NCI-H1694 (cell line): ENCODE results near the gene MRPL27.
A peak's percentile ranks its signal among the peaks of the same experiment; 100 is the strongest.

Experiments
- DNase-seq: peaks from one replicate; lab custom pipeline; 2025; lab: John Stamatoyannopoulos, UW

Gene MRPL27

GRCh38 chr17:50386510-50386909, 13.5 kb upstream of the MRPL27 start:
- DNase-seq = no peak

DNA sequence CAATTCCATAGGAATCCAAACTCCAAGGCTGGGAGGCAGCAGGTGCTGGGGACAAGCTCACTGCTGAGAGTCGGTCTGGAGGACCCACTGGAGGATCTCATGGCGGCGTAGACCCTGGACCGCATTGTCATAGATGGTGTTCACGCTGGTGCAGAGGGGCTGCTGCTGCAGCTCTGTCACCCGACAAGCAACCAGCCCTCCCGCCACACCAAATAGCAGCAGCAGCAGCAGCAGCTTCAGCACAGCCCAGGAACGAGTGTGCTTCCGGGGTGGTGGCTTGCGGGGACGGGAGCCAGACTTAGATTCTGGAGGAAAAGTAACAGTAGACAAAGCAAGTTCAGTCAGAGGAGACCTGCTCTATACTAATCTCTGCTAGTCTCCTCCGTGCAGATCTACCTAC, 9.9 kb upstream of the MRPL27 start:
- DNase-seq = no peak

GRCh38 chr17:50381920-50382319, 8.9 kb upstream of the MRPL27 start:
- no peak for DNase-seq

DNA sequence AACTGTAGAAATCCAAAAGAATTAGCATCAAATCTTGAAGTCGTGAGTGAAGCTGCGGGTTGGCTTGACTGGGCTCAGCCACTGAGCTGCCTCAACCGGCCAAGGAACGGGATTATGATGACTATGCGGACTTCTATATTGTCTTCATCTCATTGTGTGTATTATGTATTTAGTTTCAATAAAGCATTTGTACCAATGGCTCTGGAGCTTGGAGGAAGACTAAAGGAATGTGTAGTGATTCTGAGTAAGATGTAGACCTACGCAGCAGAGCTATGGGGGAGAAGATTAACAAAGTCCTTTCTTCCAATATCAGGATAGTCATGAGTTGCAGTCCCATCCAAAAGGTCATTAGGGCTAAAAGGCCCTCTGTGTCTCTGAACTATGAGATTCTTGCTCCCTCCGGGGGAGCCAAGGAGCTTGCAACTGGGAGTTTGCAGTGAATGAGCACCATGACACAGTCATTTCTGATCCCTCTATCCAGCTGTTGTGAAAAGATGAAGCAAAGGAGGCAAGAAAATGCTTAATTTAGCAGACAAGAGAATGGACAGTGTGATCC, 8.4 kb upstream of the MRPL27 start:
- DNase-seq = no peak

- no peak for DNase-seq
Observed at GRCh38 chr17:50380369-50381259, 7.6 kb upstream of the MRPL27 start.

DNA sequence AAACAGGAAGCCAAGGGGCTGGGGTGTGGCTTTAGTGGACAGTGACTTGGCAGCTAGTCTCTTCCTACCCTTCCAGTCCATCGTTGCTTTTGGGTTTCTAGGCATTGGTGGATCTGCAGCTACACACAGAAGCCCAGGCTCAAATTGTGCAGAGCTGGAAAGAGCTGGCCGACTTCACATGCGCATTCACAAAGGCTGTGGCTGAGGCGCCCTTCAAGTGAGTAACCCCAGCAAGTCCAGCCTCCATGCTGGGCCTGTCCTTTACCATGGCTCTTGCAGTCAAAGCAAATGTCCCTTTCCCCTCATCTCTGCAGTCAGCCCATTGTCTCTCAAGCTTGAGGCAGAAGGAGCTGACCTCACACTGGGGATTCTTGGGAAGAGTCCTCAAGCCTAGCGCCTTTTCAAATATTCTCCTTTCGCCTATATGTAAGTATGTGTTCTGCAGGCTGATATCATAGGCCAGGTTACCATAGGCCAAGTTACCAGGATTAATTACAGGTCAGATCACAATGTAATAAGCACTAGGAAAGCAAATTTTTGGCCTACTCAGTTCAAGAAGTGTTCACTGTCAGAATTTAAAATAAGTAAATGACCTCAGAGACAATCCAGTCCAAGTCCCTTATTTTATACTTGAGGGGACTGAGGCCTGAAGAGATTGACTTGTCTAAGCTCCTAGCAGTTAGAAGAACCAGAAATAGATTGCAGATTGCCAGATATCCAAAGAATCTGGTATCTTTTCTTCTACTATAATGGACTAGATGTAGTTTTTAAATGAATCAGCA, 6.6 kb upstream of the MRPL27 start:
- no peak for DNase-seq

DNA sequence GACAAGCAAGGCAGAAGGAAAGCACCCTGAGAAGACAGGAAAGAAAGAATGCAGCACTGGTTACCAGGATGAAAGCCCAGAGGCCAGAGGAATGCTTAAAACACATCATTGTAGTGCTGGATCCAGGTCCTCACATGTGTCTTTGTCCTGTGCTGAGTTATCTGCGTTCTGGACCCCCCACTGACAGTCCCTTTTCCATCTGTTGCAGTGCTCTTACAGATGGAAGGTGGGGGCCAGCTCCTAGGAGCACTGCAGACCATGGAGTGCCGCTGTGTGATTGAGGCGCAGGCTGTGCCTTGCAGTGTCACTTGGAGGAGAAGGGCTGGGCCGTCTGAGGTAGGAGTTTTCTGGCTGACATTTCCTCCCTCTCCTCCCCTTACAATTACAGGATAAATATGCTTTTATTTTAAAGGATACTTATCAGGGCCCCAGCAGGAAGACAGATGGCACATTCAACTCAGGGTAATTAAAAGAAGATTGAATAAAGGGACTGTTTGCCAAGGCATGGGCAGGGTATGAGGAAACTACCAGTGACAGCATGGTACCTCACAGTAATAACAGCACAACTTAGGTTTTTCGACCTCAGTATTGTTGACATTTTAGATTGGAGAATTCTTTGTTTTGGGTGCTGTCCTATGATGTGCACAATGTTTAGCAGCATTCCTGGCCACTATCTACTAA, 3.0 kb upstream of the MRPL27 start:
- peak; percentile 77 for DNase-seq

GRCh38 chr17:50373705-50374104, 721 bp upstream of the MRPL27 start:
- DNase-seq = no peak

GRCh38 chr17:50372222-50372757, 694 bp downstream of the MRPL27 start:
- no peak for DNase-seq

DNA sequence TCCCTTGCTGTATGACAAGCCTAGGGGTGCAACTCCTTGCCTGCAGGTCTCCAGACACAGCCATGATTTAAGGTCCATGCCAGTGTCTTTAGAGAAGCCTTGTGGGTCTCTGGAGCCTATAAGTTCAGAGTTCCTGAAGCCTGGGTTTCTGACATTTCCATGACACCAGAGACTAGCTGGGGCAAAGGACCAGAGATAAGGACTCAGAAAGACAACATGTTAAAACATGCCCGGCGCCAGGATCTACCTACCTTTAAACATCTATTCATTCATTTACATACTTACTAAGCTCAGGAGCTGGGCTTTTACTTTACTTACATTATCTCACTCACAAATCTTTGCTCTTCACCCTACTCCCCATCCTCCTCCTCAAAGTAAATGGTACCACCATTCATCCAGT, 1.5 kb downstream of the MRPL27 start:
- no peak for DNase-seq

DNA sequence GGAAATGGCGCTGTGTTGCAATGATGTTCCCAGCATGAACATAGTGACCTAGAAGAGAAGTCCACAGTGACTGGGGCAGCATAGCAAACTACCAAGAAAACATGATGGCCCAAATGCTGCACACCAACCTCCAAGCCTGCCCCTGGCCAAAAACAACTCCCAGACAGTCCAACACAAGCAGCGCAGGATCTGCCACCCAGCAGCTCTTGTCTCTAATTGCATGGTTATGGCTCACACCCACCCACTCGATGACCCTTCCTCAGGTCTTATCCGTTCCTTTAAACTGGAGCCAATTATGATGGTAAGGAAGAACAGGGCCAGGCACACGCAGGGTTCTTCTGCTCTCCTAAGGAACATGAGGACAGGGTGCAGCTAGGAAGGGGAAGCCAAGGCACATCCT, 2.9 kb downstream of the MRPL27 start:
- no peak for DNase-seq

DNA sequence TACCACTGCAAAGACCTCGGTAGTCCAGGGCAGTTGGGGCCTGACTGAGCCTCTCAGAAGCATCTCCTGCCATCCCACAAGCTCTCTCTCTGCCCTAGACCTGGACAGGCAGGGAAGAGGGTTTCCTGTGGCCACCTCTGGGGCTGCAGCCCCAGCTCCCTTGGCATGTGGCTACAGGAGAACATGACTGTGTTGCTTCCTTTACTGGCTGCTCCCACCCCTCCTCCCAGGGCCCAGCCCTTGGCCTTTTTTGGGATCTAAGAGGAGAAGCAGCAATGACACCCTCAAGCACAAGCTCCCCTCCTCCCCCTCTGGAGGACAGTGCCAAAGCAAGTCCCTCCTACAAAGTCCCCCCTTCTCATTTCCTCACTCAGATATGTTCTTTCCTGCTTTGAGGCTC, 5.6 kb downstream of the MRPL27 start:
- no peak for DNase-seq

GRCh38 chr17:50365649-50366393, 7.2 kb downstream of the MRPL27 start:
- DNase-seq = no peak

DNA sequence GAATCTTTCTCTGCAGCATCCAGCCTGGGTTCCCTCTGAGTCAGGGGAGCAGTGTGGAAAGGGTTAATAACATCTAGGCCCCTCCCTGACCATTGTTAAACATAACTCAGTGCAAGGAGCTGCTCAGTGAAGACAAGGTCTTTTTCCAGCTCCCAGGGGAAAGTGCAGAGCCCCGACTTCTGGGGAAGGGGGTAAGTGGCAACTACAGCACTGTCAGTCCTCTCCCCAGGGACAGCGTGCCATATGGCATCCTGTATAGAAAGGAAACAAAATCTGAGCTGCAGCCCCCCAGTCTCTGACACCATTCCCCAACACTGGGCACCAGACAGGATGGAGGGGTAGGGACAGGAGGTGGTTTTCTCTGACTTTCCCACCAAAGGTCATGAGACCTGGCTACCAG, 7.8 kb downstream of the MRPL27 start:
- DNase-seq = peak; percentile 18

GRCh38 chr17:50364715-50365114, 8.3 kb downstream of the MRPL27 start:
- DNase-seq = no peak

GRCh38 chr17:50364061-50364458, 8.9 kb downstream of the MRPL27 start:
- DNase-seq = no peak

GRCh38 chr17:50363217-50364060, 9.5 kb downstream of the MRPL27 start:
- DNase-seq = no peak

DNA sequence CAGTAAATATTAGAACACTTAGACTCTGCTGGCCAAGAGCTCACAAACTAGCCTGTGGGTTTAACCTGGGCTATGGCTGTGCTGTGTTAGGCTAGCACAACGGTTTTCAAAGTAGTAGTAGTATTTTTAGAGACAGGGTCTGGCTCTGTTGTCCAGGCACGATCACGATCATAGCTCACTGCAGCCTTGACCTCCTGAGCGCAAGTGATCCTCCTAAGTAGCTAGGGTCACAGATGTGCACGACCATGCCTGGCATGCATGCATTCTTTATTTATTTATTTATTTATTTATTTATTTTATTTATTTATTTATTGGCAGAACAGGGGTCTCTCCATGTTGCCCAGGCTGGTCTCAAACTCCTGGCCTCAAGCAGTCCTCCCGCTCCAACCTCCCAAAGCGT, 10.3 kb downstream of the MRPL27 start:
- DNase-seq = no peak

- DNase-seq = peak; percentile 77
Observed at GRCh38 chr17:50361561-50362480, 11.2 kb downstream of the MRPL27 start.
